ENCODE measurements around the gene GALNS.
"Not testable (repeated sequence)": the region's sequence is repeated elsewhere in the genome, so short reads cannot be mapped to it uniquely, and the experiment has no call there.

The GALNS gene

DNA sequence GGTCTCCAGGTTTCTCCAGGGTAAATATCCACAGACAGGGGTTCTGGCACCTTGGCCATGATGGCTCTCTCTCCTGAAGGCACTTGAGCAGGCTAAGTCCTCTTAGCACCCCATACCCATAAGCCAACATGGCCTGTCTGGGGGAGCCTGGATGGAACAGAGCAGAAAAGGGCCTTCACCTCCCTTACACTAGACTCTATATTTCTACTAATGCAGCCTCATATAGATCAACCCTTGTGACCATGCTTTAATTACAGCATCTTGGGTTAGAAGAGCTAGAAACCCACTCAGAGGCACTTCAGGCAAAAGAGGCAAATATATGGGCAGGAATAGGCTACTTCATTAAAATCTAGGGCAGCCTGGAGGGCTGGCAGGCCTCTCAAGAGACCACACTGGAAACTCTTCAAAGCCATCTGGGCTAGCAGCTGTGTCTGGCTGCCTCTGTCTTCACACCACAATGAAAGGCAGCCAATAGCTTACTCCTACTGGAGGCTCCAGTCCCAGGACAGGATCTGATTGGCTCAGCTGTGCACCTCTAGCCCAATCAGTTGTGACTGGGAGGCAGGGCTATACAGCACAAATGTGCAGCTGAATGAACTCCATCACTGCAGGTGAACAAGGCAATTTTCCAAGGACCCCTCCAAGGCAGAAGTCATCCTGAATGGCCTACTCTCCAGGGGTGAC is 57.8 kb downstream of the GALNS start:
- H3K27ac Mint-ChIP-seq = no peak overlapping the region

DNA sequence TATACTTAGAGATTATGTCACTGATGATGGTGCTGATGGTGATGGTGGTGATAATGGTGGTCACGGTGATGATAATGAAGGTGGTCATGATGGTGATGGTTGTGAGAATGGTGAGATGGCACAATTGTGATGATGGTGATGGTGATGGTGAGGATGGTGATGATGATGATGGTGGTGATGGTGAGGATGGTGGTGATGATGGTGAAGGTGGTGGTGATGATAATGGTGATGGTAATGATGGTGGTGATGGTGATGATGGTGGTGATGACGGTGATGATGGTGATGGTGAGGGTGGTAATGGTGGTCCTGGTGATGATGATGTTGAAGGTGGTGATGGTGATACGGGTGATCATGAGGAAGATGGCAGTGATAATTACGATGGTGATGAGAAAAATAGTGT is 58.7 kb downstream of the GALNS start:
- Mint-ChIP-seq H3K4me3 (no peak overlapping the region), H3K27me3 (no peaks in the 10 kb centered on the region), H3K36me3 (ENCODE audit: low read depth) (peaks cover 3% of the 10 kb centered on the region), H3K27ac (no peak overlapping the region), H3K9me3 (no peaks in the 10 kb centered on the region), H3K4me1 (ENCODE audit: low read depth) (peaks cover 40% of the 10 kb centered on the region)
- DNase-seq = no peak

More for the DNA sequence above, 57.8 kb downstream of the GALNS start:
- peaks cover 32% of the 10 kb centered on the region for H3K4me1 Mint-ChIP-seq (ENCODE audit: low read depth)
- no peaks in the 10 kb centered on the region for H3K9me3 Mint-ChIP-seq
- H3K36me3 Mint-ChIP-seq (ENCODE audit: low read depth) = peaks cover 3% of the 10 kb centered on the region
- no peak overlapping the region for H3K4me3 Mint-ChIP-seq
- no peak for DNase-seq
- H3K27me3 Mint-ChIP-seq = no peaks in the 10 kb centered on the region

DNA sequence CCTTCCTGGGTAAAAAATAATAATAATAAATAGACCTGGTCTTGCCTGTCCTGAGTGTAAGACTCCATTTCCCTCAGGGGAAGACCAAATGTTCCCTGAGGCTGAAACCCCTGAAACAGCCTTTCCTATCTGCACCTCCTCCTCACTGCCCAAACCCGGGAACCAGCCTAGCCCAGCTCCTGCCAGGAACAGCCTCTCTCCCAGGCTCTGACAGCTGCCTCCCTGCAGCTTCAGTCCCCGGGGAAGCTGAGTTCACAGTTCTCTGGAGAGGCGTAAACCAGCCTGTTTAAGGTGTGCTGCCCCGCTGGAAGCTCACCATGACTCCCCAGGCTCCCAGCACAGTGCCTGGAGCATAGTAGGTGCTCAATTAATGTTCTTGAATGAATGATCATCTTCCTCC is 60.5 kb downstream of the GALNS start:
- no peaks in the 10 kb centered on the region for H3K27me3 Mint-ChIP-seq
- no peak overlapping the region for H3K27ac Mint-ChIP-seq
- H3K36me3 Mint-ChIP-seq (ENCODE audit: low read depth) = peaks cover 3% of the 10 kb centered on the region
- no peaks in the 10 kb centered on the region for H3K9me3 Mint-ChIP-seq
- no peak overlapping the region for H3K4me3 Mint-ChIP-seq
- no peak for DNase-seq
- H3K4me1 Mint-ChIP-seq (ENCODE audit: low read depth) = peaks cover 50% of the 10 kb centered on the region

DNA sequence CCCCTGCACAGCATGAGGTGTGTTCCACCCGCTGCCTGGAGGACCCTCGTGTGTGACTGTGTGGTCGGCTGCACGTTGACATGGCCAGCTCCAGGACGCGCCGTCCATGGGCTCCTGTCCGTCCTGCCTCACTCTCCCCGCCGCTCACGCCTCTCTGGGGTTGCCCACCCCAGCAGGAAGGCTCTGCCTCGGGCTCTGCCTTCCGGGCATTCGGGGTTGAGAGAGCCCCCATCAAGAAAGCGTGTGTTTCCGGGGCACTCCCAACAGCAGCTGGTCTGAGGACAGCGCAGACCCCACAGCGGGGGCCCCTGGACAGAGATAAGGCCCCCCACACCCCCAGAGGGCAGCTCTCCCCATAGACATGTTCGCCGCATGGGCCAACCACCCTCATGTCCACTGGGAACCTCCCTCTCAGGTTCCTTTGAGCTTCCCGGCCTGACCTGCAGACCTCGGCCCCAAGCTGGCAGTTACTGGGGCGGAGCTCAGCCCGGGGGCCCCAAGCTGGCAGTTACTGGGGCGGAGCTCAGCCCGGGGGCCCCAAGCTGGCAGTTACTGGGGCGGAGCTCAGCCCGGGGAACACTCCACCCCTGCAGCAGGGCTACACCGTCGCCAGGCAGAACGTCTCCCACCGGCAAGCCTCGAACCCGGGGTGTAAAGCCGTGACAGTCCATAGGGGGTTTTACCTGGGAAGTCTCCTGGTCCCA is 63.3 kb downstream of the GALNS start:
- DNase-seq = peak; percentile 50
- Mint-ChIP-seq H3K9me3 (no peaks in the 10 kb centered on the region), H3K27ac (no peak overlapping the region), H3K27me3 (no peaks in the 10 kb centered on the region), H3K36me3 (ENCODE audit: low read depth) (no peaks in the 10 kb centered on the region), H3K4me1 (ENCODE audit: low read depth) (peaks cover 50% of the 10 kb centered on the region), H3K4me3 (no peak overlapping the region)

DNA sequence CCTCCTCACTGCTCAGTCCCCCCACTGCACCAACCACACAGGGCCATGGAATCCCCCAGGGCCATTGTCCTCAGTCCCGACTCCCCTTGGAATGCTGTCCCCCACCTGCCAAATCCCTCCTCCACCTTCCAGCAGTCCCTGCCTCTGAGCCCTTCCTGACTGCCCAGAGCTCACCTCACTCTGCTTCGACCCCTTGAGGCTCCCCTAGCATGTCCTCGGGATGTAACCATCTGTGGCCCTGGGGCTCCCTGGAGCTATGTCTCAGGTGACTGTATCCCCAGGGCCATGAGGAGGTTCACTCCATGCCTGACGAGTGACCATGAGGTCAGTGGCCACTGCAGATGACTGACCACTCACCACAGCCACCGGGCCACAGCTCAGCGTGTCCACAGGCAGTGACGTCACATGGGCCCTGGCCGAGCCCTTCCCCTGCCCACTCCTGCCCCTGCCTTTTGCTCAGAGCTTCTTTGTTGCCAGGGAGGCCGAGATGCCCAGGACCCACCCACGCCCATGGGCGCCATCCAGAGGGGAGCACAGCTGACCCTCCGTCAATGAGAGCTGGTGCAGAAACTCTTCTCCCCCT is 64.0 kb downstream of the GALNS start:
- H3K4me3 Mint-ChIP-seq = no peak overlapping the region
- no peaks in the 10 kb centered on the region for H3K27me3 Mint-ChIP-seq
- peaks cover 50% of the 10 kb centered on the region for H3K4me1 Mint-ChIP-seq (ENCODE audit: low read depth)
- peak; percentile 37 for DNase-seq
- H3K9me3 Mint-ChIP-seq = no peaks in the 10 kb centered on the region
- no peaks in the 10 kb centered on the region for H3K36me3 Mint-ChIP-seq (ENCODE audit: low read depth)
- H3K27ac Mint-ChIP-seq = peak overlapping the region; percentile 20

DNA sequence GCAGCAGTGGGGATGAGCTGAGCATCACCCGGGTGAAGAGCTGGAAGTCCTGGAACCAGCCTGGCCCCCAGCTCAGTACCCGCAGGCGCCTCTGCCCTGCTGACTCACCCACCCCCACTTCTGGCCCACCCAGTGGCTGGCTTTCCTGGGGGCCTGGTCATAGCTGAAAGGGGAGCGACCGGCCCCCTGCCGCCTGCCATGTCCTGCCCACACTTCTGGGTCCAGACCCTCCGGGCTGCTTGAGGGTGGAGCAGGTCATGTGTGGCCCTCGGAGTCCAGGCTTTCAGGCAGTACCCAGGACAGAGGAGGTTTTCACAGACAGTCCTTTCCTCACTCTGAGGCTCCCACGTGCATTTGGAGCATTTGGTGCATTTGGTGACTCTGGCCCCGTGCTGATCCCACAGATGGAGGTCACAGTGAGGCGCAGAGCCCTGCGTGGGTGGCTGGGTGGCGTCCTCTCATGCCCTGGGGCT is 64.6 kb downstream of the GALNS start:
- H3K36me3 Mint-ChIP-seq (ENCODE audit: low read depth) = no peaks in the 10 kb centered on the region
- H3K4me1 Mint-ChIP-seq (ENCODE audit: low read depth) = peaks cover 50% of the 10 kb centered on the region
- peak overlapping the region; percentile 38 for H3K4me3 Mint-ChIP-seq
- no peak overlapping the region for H3K27ac Mint-ChIP-seq
- no peaks in the 10 kb centered on the region for H3K9me3 Mint-ChIP-seq
- H3K27me3 Mint-ChIP-seq = no peaks in the 10 kb centered on the region
- peak; percentile 42 for DNase-seq

DNA sequence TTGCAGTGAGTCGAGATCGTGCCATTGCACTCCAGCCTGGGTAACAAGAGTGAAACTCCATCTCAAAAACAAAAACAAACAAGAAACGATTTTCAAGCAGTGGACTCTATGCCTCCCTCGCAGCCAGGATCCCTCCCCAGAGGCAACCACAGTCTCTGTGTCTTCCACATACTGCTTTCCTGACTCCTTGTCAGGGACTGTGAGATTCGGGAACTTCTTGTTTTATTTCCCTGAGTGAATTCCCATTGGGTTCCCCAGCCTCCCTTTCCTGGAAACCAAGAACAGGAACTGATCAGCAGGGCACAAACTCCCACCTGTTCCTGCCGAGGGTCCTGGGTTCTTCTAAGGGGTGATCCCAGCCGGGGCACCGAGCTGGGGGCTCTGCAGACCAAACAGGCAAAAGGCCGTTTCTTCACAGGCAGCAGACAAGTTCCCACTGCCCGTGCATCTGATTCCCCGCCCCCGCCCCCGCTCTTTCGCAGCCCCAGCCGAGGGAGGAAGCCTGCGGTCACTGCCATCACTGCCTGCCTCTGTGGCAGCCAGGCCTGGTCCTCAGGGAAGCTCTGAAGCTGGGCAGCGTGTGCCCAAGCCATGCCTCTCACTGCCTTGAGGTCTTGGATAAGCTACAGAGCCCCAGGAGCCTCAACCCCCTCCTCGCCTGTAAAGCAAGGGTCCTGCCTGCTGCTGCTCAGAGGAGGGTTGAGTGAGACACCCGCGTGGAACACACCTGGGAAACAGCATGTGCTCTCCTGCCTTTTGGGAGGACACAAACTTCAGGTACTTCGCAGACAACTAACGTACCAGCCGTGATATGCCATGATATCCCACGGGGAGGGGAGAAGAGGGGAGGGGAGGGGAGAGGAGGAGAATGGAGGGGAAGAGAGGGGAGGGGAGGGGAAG is 66.2 kb downstream of the GALNS start:
- Mint-ChIP-seq H3K4me3 (peak overlapping the region; percentile 71), H3K27me3 (no peaks in the 10 kb centered on the region), H3K9me3 (no peaks in the 10 kb centered on the region), H3K4me1 (ENCODE audit: low read depth) (peaks cover 52% of the 10 kb centered on the region), H3K36me3 (ENCODE audit: low read depth) (no peaks in the 10 kb centered on the region), H3K27ac (peak overlapping the region; percentile 84)
- peak; percentile 72 for DNase-seq

DNA sequence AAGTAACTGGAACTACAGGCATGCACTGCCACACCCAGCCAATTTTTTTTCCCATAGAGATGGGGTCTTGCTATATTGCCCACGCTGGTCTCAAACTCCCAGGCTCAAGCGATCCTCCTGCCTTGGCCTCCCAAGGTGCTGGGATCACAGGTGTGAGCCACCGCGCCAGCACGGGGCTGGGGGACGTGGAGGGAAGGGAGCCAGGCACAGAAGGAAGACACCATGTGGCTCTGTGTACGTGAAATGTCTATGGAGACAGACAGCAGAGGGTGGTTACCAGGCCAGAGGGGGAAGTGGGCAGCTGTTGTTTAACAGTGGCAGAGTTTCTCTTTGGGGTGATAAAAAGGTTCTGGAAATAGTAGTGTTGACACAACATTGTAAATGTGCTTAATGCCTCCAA is 67.2 kb downstream of the GALNS start:
- Mint-ChIP-seq H3K4me1 (ENCODE audit: low read depth) (peaks cover 46% of the 10 kb centered on the region), H3K4me3 (no peak overlapping the region)

DNA sequence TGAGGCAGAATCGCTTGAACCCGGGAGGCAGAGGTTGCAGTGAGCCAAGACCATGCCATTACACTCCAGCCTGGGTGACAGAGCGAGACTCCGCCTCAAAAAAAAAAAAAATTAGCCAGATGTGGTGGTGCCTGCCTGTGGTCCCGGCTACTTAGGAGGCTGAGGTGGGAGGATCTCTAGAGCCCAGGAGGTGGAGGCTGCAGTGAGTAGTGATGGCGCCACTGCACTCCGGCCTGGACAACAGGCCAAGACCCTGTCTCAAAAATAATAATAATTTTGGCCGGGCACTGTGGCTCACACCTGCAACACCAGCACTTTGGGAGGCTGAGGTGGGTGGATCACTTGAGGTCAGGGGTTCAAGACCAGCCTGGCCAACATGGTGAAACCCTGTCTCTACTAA is 68.0 kb downstream of the GALNS start:
- DNase-seq; H3K27ac Mint-ChIP-seq; H3K4me3 Mint-ChIP-seq; H3K36me3 Mint-ChIP-seq (ENCODE audit: low read depth); H3K27me3 Mint-ChIP-seq; H3K9me3 Mint-ChIP-seq: not testable (repeated sequence)
- peaks cover 44% of the 10 kb centered on the region for H3K4me1 Mint-ChIP-seq (ENCODE audit: low read depth)

More for the DNA sequence above, 67.2 kb downstream of the GALNS start:
- H3K9me3 Mint-ChIP-seq = no peaks in the 10 kb centered on the region
- H3K27me3 Mint-ChIP-seq = no peaks in the 10 kb centered on the region
- DNase-seq = no peak
- H3K27ac Mint-ChIP-seq = peak overlapping the region; percentile 47
- no peaks in the 10 kb centered on the region for H3K36me3 Mint-ChIP-seq (ENCODE audit: low read depth)

DNA sequence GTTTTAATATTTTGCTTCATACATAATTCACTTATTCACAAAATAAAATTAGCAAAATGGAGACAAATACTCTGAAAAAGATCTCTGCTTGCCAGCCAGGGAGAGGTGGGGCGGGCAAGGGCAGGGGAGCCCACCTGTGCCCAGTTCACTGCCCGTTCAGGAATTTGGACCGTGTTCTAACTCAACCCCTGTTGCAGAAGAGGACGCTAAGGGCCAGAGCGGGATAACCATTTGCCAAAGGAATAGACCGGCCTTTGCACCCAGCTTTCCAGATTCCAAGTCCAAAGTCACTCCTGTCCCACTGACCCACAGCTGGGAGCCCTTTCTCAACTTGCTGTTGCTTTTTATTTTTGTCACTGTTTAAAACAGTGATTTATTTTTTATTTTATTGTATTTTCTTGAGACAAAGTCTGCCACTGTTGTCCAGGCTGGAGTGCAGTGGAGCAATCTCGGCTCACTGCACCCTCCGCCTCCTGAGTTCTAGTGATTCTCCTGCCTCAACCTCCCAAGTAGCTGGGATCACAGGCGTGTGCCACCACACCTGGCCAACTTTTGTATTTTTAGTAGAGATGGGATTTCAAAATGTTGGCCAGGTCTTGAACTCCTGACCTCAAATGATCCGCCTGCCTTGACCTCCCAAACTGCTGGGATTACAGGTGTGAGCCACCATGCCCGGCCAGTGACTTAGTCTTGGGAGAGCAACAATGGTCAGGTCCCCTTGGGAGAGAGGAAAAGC is 69.0 kb downstream of the GALNS start:
- DNase-seq = no peak

DNA sequence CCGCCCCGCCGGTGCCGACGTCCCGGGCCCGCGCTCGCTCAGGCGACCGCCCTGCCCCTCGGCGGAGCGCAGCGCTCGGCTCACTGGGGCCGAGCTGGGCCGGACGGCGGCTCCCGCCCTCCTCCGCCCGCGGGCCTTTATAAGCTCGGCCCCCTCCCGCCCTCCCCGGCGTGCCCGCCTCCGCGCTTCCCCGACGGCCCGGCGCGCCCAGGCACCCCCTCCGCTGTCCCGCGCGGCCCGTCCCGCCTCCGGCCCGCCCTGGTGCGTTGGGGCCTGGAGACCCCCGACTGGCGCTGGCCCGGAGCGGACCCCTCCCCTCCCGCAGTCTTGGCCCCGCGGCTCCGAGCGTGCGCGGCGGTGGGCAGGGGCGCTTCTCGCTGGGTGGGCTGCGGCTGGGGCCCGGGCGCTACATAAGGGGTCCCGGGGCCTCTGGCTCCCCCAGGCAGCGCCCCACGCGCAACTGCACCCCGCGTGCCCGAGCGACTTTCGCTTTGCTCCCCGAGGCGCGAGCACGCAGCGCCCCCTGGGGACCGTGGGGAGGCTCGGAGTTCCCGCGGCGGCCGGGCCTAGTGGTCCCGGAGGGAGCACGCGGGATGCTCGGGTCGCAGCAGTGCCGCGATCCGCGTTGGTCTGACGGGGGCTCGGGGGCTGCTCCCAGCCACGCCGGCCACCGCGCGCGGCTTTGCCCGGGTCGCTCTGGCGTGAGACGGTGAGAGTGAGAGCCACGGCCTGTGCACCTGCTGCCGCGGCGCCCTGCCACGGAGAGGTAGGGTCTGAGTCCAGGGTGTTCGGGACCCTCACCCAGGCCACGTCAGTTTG is 71.4 kb downstream of the GALNS start, which contains the start of gene PIEZO1:
TSS of gene PIEZO1 (minus strand) at position 115 of the 819 bp plus-strand sequence. CDS start 256 bp downstream, outside the sequence.
- H3K27me3 Mint-ChIP-seq = no peaks in the 10 kb centered on the region
- peaks cover 14% of the 10 kb centered on the region for H3K36me3 Mint-ChIP-seq (ENCODE audit: low read depth)
- no peaks in the 10 kb centered on the region for H3K9me3 Mint-ChIP-seq
- H3K4me1 Mint-ChIP-seq (ENCODE audit: low read depth) = peaks cover 46% of the 10 kb centered on the region
- peak within 1 kb of the TSS; percentile 90 for H3K27ac Mint-ChIP-seq
- DNase-seq = peak; percentile 88
- H3K4me3 Mint-ChIP-seq = peak within 1 kb of the TSS; percentile 83

More for the DNA sequence above, 69.0 kb downstream of the GALNS start:
- H3K4me1 Mint-ChIP-seq (ENCODE audit: low read depth) = peaks cover 44% of the 10 kb centered on the region
- H3K9me3 Mint-ChIP-seq = no peaks in the 10 kb centered on the region
- H3K27me3 Mint-ChIP-seq = no peaks in the 10 kb centered on the region
- no peak overlapping the region for H3K4me3 Mint-ChIP-seq
- no peak overlapping the region for H3K27ac Mint-ChIP-seq
- H3K36me3 Mint-ChIP-seq (ENCODE audit: low read depth) = peaks cover 11% of the 10 kb centered on the region

DNA sequence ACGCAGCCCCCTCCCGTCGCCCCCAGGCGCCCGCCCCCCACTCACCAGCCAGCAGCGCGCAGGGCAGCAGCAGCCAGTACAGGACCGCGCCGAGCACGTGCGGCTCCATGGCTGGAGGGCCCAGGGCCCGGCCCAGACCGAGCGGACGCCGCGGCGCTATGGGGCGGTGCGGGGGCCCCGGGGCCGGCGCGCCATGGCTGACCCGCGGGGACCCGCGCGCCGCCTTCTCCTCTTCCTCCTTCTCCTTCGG is 72.0 kb downstream of the GALNS start:
- H3K4me3 Mint-ChIP-seq = peak overlapping the region; percentile 83

More for the DNA sequence above, 72.0 kb downstream of the GALNS start:
- Mint-ChIP-seq H3K9me3 (no peaks in the 10 kb centered on the region), H3K27ac (no peak overlapping the region), H3K27me3 (no peaks in the 10 kb centered on the region), H3K4me1 (ENCODE audit: low read depth) (peaks cover 46% of the 10 kb centered on the region), H3K36me3 (ENCODE audit: low read depth) (peaks cover 16% of the 10 kb centered on the region)
- no peak for DNase-seq
